T-helper 1 cell treated with Interleukin-12 subunit alpha and Interleukin-12 subunit beta and Interleukin-4 antibody, amounts not matched to agents 30 ng/mL and 1 ng/mL, for 36 hours (primary cell): Measurements from ENCODE around the gene GLUD1. TPM values are rescaled to one million over a fixed set of nuclear protein-coding genes. Genes with fewer than 3 reads are reported as not detected.
"Not testable (repeated sequence)": the region's sequence is repeated elsewhere in the genome, so short reads cannot be mapped to it uniquely, and the experiment has no call there.

Experiments used
- intact Hi-C: fragments of 100-400 bp; cut with micrococcal nuclease; formaldehyde crosslinking; loops from one replicate; pipeline ENCODE4 v1.15.1; 2024
- total RNA-seq: library from RNA; stranded (reverse); gene quantifications from 2 replicates; pipeline ENCODE4 v1.2.3, GENCODE V29; 2022

GLUD1 gene
- total RNA-seq, 1 donor from 2014 or later: 110 TPM

DNA sequence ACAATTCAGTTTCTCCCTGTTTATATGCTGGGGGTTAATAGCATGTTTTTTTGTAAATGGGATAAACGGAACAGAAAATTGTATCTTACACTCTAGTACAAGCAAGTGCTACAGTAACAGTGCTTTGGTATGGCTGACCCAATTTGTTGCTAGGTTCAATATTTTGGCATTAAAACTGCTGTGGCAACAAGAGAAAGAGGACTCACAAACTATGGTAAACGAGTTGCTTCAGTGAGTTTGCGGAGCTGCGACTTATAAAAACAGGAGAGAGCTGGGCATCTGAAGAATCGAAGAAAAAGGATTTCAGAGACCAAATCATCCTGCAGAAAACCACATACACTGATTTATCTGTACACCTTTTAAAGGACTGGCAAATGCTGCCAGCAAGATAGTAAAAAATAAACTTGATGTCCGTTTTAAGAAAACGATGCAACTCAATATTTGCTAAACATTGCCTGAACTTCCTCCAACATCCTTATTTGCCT lies 2.2 kb downstream of the GLUD1 start:
- intact Hi-C loops: loop anchor here (10.0 kb wide), 3 partner anchors 112 to 688 kb away; no protein-coding TSS in a partner anchor

DNA sequence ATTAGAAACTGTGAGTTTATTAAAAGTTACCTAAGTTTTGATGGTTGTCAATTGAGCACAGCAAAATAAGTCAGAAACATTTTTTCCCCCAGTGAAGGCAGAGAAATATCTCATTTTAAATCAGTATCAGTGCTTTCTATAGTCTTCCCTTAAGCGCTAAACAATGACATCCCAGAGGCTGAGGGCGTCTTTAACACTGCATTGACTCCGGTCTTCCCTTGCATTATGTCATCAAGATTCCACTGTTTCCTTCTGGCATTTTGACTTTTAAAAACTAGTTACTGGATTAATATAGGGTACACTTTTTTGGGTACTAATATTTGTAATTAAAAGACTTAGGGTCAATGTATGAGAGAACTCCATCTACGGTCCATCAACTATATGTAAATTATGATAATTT lies 3.9 kb downstream of the GLUD1 start:
- intact Hi-C loops: loop anchor here (10.0 kb wide), 3 partner anchors 114 to 686 kb away; no protein-coding TSS in a partner anchor

- intact Hi-C loops: loop anchor here (10.0 kb wide), 3 partner anchors 115 to 685 kb away; no protein-coding TSS in a partner anchor
Measured at GRCh38 chr10:87089746-87090145, 4.9 kb downstream of the GLUD1 start.

- intact Hi-C loops: no loop called here
Measured at GRCh38 chr10:87085537-87085936, 9.1 kb downstream of the GLUD1 start.

GRCh38 chr10:87084291-87084782 lies 10.3 kb downstream of the GLUD1 start:
- intact Hi-C loops: loop anchor here (1.0 kb wide), 1 partner anchor 9 kb away; no protein-coding TSS in a partner anchor

DNA sequence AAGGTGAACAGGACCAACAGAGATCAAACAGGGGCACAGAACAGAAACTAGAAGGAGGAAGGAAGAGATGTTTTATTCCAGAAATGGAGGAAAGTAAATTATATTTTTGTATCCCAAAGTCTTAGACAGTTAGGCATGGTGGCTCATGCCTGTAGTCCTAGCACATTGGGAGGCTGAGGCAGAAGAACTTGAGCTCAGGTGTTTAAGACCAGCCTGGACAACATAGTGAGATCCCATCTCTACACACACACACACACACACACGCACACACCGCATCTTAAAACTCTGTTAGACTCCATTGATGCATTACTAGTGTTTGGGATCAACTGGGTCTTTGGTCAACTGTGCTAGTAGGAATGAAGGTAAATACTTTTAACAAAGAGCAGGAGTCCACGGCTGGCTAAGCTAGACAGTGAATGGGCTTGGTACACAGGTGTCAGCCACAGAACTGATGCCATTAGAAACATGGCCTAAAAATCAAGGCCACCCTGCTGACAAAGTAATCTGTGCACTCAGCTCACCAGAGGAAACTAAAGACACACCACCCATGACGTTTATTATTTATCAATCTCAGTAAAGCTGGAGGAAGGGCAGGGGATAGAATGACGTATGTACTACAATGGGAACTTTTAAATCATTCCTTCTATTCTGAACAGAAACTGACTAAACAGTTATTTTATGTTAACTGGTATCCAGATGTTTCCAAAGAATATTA lies 10.9 kb downstream of the GLUD1 start:
- intact Hi-C loops: loop anchor here (1.0 kb wide), 1 partner anchor 10 kb away; no protein-coding TSS in a partner anchor

- intact Hi-C loops: not testable (repeated sequence)
Measured at GRCh38 chr10:87082219-87082618, 12.4 kb downstream of the GLUD1 start.

- intact Hi-C loops: not testable (repeated sequence)
Measured at GRCh38 chr10:87081574-87081973, 13.1 kb downstream of the GLUD1 start.

- intact Hi-C loops: not testable (repeated sequence)
Measured at GRCh38 chr10:87080621-87081020, 14.0 kb downstream of the GLUD1 start.

DNA sequence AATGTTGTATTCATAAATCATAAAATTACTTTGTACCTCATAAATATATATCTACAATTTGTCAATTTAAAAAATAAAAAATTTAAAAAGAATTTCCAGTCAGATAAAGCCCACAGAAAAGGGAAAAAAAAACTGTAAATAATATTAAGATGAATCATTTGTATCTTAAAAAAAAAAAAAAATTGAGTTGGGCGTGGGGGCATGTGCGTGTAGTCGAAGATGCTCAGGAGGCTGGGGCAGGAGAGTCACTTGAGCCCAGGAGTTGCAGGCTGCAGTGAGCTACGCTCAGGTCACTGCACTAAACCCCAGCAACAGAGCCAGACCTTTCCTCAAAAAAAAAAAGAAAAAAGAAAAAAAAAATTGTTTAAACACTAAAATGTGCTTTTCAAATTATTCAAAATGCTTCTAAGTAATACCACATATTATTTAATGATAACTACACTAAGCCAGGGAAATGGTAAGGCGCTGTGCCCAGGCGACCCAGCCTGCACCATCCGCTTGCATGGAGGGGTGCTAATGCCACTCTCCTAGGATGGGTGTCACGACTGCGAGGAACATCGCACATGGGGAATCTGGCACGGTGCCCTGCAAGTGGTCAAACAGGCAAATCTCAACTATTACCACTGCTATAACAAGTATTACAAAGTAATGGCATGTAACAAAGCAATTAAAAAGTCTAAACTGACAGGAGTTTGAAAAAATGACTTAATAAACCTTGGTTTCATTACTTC lies 15.4 kb downstream of the GLUD1 start:
- intact Hi-C loops: no loop called here

GRCh38 chr10:87076421-87076820 lies 18.2 kb downstream of the GLUD1 start:
- intact Hi-C loops: not testable (repeated sequence)

DNA sequence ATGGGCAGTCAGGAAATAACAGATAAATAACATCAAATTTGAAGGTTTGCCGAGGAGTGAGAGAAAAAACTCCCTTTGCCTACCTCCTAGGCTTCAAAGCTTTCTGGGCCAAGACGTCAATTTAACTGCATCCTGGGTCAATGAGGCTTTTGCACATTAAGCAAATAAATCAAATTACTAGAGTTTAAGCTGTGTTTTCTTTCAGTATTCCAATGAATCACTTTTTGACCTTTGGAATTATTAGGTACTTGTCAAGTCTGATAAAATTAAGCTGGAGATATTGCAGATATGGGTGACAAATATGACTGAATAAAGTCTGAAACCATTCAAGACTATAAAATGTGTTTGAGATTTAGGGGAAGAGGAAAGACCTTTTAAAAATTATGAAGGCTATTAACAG lies 22.2 kb downstream of the GLUD1 start:
- intact Hi-C loops: no loop called here

DNA sequence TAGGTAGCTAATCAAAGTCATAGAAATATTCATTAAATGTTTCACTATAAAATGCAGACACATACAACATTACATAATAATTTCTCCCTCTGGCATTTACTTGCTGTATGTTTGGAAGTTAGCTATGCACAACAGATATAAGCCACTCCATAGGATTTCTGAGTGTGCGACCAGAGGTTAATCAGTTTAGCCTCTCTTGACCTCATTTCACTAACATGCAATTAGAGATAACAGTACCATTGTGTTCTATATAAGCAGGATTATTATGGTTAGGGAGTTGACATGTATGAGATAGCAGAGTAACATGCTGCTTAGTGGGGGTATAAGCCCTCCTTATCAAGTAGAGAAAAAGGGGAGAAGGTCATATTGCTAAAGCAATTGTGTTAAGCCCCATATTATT lies 26.4 kb downstream of the GLUD1 start:
- intact Hi-C loops: no loop called here

- intact Hi-C loops: no loop called here
Measured at GRCh38 chr10:87066865-87067264, 27.8 kb downstream of the GLUD1 start.

- intact Hi-C loops: no loop called here
Measured at GRCh38 chr10:87066178-87066577, 28.5 kb downstream of the GLUD1 start.

DNA sequence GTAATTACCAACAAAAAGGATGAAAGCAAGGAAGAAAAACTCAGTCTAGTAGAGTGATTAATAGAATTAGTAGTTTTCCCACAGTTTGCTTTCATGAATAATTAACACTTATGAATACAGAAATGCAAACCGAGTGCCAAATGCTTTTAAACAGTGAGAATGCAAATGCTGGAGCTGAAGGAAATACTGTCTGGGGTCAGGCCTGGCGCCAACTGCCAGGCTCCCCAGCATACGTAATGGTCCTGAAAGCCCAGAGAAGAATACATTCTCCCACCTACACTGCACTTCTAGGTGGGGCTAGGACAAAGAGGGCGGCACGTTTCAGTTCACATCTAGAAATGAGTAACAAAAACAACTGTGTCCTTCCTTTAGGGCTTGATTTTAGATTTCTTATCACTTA lies 30.0 kb downstream of the GLUD1 start:
- intact Hi-C loops: no loop called here

GRCh38 chr10:87060280-87060928 lies 34.2 kb downstream of the GLUD1 start:
- intact Hi-C loops: no loop called here

DNA sequence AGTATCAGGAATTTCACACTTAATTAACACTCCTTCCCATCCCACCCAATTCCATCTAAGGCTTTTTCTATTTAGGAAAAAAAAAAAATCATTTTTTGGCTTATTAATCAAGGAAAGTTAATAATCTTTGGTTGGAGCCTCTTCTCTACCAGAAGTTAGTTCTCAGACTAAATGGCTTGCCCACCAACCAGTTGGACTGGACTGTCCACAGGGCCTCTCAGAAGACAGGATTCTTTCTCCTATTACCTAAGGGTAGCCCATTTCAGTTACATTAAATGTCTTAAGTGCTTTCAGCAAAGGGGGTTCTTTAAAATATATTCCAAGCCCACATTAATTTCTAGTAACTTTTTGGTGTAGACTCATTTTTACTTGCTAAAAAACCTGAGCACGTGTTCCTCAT lies 35.2 kb downstream of the GLUD1 start:
- intact Hi-C loops: no loop called here

GRCh38 chr10:87058171-87058570 lies 36.5 kb downstream of the GLUD1 start:
- intact Hi-C loops: no loop called here

GRCh38 chr10:87054373-87055295 lies 40.0 kb downstream of the GLUD1 start:
- intact Hi-C loops: no loop called here
